ENCODE measurements around the gene ZNF84. TPM values are rescaled to one million over a fixed set of nuclear protein-coding genes. Genes with fewer than 3 reads are reported as not detected.

ZNF84 gene
- 24.0 and 29.9 TPM in 2 replicates for polyA plus RNA-seq (2011; rRNA removed)
- polyA minus RNA-seq (2011; rRNA and poly(A)+ RNA removed): 25.3 and 33.4 TPM in 2 replicates

DNA sequence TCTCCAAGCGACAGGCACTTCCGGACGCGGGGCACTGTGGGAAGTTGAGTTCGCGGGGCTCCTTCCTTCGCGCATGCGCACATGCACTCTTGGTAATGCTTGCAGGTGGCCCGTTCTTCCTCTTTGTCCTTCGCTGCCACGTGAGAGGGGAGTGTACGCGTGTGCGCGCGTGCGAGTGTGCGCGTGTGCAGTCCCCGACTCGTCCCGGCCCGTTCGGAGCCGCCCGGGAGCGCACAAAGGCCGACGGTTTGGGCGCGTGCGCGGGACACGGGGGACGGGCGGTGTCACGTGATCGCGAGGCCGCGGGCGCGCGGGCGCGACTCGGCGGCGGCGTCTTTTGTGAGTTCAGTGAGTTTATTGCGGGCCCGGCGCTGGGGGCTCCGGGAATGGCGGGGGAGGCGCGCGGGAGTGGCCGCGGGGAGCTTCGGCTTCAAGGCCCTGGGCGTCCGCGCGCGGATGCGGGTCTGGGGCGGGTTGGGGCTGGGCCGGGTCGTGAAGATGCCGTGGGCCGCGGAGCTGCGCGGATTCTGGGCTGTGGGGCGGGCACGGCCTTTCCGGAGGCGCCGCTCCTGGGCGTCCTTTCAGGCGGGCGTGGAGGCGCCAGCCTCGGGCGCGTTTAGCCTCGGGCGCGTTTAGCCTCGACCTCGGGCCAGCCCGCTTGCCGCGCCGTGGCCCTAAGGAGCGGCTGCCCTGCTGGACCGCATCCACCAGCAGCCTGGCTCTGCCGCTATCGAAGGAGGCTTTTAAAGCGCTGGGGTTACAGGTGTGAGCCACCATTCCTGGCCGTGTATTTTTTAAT is at the start of gene ZNF84:
TSS of gene ZNF84 (plus strand) at position 303 of the 799 bp plus-strand sequence. CDS start 3,959 bp downstream, outside the sequence.
- H3K27ac ChIP-seq (ENCODE audit: low read depth, low read length): peak within 1 kb of the TSS; percentile 73
- H3K27me3 ChIP-seq (ENCODE audit: control insufficient read depth, insufficient read depth, low read length): no peaks in the 10 kb centered on the region
- CTCF ChIA-PET: no interaction called here
- POLR2A ChIA-PET: interaction anchor here (0.7 kb wide), 1 partner anchor 50 kb away, joined by 3 read pairs; no protein-coding TSS in a partner anchor
- DNase-seq (ENCODE audit: low read depth, low spot score): peak; percentile 98
- TF ChIP-seq, protein P1, sequence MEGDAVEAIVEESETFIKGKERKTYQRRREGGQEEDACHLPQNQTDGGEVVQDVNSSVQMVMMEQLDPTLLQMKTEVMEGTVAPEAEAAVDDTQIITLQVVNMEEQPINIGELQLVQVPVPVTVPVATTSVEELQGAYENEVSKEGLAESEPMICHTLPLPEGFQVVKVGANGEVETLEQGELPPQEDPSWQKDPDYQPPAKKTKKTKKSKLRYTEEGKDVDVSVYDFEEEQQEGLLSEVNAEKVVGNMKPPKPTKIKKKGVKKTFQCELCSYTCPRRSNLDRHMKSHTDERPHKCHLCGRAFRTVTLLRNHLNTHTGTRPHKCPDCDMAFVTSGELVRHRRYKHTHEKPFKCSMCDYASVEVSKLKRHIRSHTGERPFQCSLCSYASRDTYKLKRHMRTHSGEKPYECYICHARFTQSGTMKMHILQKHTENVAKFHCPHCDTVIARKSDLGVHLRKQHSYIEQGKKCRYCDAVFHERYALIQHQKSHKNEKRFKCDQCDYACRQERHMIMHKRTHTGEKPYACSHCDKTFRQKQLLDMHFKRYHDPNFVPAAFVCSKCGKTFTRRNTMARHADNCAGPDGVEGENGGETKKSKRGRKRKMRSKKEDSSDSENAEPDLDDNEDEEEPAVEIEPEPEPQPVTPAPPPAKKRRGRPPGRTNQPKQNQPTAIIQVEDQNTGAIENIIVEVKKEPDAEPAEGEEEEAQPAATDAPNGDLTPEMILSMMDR (IDR thresholded peaks at IDR 0.05; ENCODE audit: low read depth, low read length): no peak
- H3K9me3 ChIP-seq (ENCODE audit: control insufficient read depth, insufficient read depth, low read length): peaks cover 35% of the 10 kb centered on the region
- peak within 1 kb of the TSS; percentile 75 for H3K4me3 ChIP-seq (ENCODE audit: low read depth, low read length)

- H3K27me3 ChIP-seq (ENCODE audit: control insufficient read depth, insufficient read depth, low read length): no peaks in the 10 kb centered on the region
- no peak overlapping the region for H3K4me3 ChIP-seq (ENCODE audit: low read depth, low read length)
- DNase-seq (ENCODE audit: low read depth, low spot score): no peak
- POLR2A ChIA-PET: no interaction called here
- no peak overlapping the region for H3K27ac ChIP-seq (ENCODE audit: low read depth, low read length)
- peaks cover 78% of the 10 kb centered on the region for H3K9me3 ChIP-seq (ENCODE audit: control insufficient read depth, insufficient read depth, low read length)
- TF ChIP-seq, protein P1 (IDR thresholded peaks at IDR 0.05; ENCODE audit: low read depth, low read length): no peak
- CTCF ChIA-PET: no interaction called here
Measured at GRCh38 chr12:132998741-132999140, 38.6 kb upstream of the ZNF84 start.

DNA sequence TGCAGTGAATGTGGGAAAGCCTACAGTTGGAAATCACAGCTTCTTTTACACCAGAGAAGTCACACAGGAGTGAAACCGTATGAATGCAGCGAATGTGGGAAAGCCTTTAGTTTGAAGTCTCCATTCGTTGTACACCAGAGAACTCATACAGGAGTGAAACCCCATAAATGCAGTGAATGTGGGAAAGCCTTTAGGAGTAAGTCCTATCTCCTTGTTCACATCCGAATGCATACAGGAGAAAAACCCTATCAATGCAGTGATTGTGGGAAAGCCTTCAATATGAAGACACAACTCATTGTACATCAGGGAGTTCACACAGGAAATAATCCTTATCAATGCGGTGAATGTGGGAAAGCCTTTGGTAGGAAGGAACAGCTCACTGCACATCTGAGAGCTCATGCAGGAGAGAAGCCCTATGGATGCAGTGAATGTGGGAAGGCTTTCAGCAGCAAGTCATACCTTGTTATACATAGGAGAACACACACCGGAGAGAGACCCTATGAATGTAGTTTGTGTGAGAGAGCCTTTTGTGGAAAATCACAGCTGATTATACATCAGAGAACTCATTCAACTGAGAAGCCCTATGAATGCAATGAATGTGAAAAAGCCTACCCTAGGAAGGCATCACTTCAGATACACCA is 26.5 kb upstream of the ZNF84 start:
- no peak overlapping the region for H3K4me3 ChIP-seq (ENCODE audit: low read depth, low read length)
- CTCF ChIA-PET: no interaction called here
- no peak overlapping the region for H3K27ac ChIP-seq (ENCODE audit: low read depth, low read length)
- TF ChIP-seq, protein P1 (IDR thresholded peaks at IDR 0.05; ENCODE audit: low read depth, low read length): no peak
- H3K9me3 ChIP-seq (ENCODE audit: control insufficient read depth, insufficient read depth, low read length): peaks cover 67% of the 10 kb centered on the region
- POLR2A ChIA-PET: no interaction called here
- DNase-seq (ENCODE audit: low read depth, low spot score): no peak
- H3K27me3 ChIP-seq (ENCODE audit: control insufficient read depth, insufficient read depth, low read length): no peaks in the 10 kb centered on the region

DNA sequence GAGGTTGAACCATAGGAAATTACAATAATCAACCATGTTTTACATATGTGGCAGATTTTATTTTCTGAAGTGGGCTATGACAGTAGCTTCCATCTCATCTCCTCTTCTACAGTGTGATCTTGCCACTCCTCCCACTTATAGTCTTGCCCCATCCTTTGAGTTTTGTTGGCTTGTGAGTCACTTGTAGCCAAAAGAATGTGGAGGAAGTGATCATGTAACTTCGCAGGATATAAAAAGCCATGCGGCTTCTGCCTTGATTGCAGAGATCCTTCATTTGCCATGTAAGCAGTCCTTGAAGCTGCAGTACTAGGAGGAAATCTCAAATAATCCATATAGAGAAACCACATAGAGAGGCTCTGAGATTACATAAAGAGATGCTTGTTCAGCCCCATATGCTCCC is 13.7 kb upstream of the ZNF84 start:
- no peak for DNase-seq (ENCODE audit: low read depth, low spot score)
- ChIA-PET CTCF (no interaction called here), POLR2A (no interaction called here)
- H3K27ac ChIP-seq (ENCODE audit: low read depth, low read length): no peak overlapping the region
- no peaks in the 10 kb centered on the region for H3K27me3 ChIP-seq (ENCODE audit: control insufficient read depth, insufficient read depth, low read length)
- no peak overlapping the region for H3K4me3 ChIP-seq (ENCODE audit: low read depth, low read length)
- TF ChIP-seq, protein P1 (IDR thresholded peaks at IDR 0.05; ENCODE audit: low read depth, low read length): no peak
- H3K9me3 ChIP-seq (ENCODE audit: control insufficient read depth, insufficient read depth, low read length): peaks cover 32% of the 10 kb centered on the region

DNA sequence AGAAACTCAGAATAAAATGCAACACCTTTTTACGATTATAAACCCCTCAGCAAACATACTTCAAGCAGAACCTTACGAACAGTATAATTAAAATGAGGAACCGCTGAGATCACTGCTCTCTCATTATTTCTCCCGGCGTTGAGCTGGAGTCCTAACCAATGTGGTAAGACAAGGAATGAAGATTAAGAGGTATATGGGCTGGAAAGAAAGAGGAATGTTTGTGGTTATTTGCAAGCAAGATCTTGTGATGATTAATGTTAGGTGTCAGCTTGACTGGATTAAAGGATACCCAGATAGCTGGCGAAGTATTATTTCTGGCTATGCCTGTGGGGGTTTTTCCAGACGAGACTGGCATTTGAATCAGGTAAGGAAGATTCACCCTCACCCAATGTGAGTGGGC is 10.3 kb upstream of the ZNF84 start:
- POLR2A ChIA-PET: no interaction called here

More for the DNA sequence above, 10.3 kb upstream of the ZNF84 start:
- DNase-seq (ENCODE audit: low read depth, low spot score): no peak
- CTCF ChIA-PET: no interaction called here
- Histone ChIP-seq H3K9me3 (ENCODE audit: control insufficient read depth, insufficient read depth, low read length) (peaks cover 36% of the 10 kb centered on the region), H3K27ac (ENCODE audit: low read depth, low read length) (no peak overlapping the region), H3K27me3 (ENCODE audit: control insufficient read depth, insufficient read depth, low read length) (no peaks in the 10 kb centered on the region), H3K4me3 (ENCODE audit: low read depth, low read length) (no peak overlapping the region)
- TF ChIP-seq, protein P1 (IDR thresholded peaks at IDR 0.05; ENCODE audit: low read depth, low read length): no peak

Data from AG04450 (cell line).